HepG2 (cell line): Measurements from ENCODE around the gene OR7G3. TPM values are rescaled to one million over a fixed set of nuclear protein-coding genes. Genes with fewer than 3 reads are reported as not detected.

Experiments used
- ATAC-seq: fragments of 200-7000 bp; cut with Tn5 transposase; 3 replicates; pipeline ENCODE4 v1.9.1; 2020; ENCODE audit warnings: mild to moderate bottlenecking, moderate library complexity
- BruUV-seq: library from RNA; stranded (reverse); fragments of 400-500 nt; replicated peaks from 2 replicates; lab custom pipeline; 2021; lab: Mats Ljungman, UMichigan
- CTCF ChIA-PET: fragments of 300-600 bp; formaldehyde crosslinking; extraction: SDS; loops from one replicate; lab custom pipeline; 2021; ENCODE audit warnings: low total read pairs, inconsistent platforms, low intra/inter-chr PET ratio; lab: Yijun Ruan, JAX
- POLR2A ChIA-PET: fragments of 350-600 bp; sonication (Branson Sonifier 250); formaldehyde crosslinking; loops from one replicate; lab custom pipeline; 2020; ENCODE audit warnings: antibody characterized with exemption, inconsistent platforms; lab: Yijun Ruan, JAX
- DNase-seq: peaks from one replicate; pipeline ENCODE4 v3.0.0-alpha.2; 2015; ENCODE audit warnings: low spot score
- FAIRE-seq: peaks from 3 replicates; lab custom pipeline; 2011; peaks lifted over from hg19 to GRCh38; lab: Jason Lieb, UNC
- H2AFZ ChIP-seq: one replicate; pipeline ENCODE4 v1.6.1; 2011; ENCODE audit warnings: low read length, inconsistent platforms
- H3K27ac ChIP-seq: fragments of 300-600 bp; 3 replicates; pipeline ENCODE4 v1.8.0; 2011; ENCODE audit warnings: mixed run types, mild to moderate bottlenecking, mixed read lengths, low read length, inconsistent platforms; ENCODE audit not compliant: insufficient read depth; ENCODE audit errors: extremely low read length
- H3K27me3 ChIP-seq, 2 experiments: fragments of 200-600 bp in 1 of 2; 2 replicates in 1 of 2; 3 replicates in 1 of 2; pipeline versions ENCODE4 v1.6.0 to v1.8.0; 2011; ENCODE audit warnings: low read length in 2 of 2, mild to moderate bottlenecking in 2 of 2, moderate library complexity in 2 of 2, inconsistent platforms in 1 of 2; ENCODE audit not compliant: insufficient read depth in 2 of 2, control insufficient read depth in 1 of 2
- H3K36me3 ChIP-seq, 2 experiments: fragments of 200-600 bp in 1 of 2; replicated peaks in 1 of 2; 2 replicates in 1 of 2; 3 replicates in 1 of 2; pipeline versions ENCODE4 v1.5.1 to v1.8.0; 2011; ENCODE audit warnings: low read length in 2 of 2, inconsistent platforms in 1 of 2; ENCODE audit not compliant: insufficient read depth in 2 of 2, control insufficient read depth in 1 of 2
- H3K4me1 ChIP-seq: 2 replicates; pipeline ENCODE4 v1.5.1; 2012; ENCODE audit warnings: low read length, inconsistent platforms; ENCODE audit not compliant: insufficient read depth
- H3K4me2 ChIP-seq: 2 replicates; pipeline ENCODE4 v1.6.0; 2011; ENCODE audit warnings: low read depth, low read length, inconsistent platforms
- H3K4me3 ChIP-seq, 3 experiments: fragments of 200-600 bp in 1 of 3; sonication (generic), shearing (Covaris generic) in 1 of 3; replicated peaks in 1 of 3; 2 replicates each; pipeline ENCODE4 v1.5.1; 2011 to 2016; ENCODE audit warnings: low read length in 3 of 3, inconsistent platforms in 2 of 3, low read depth in 2 of 3, mild to moderate bottlenecking in 2 of 3, control low read depth in 1 of 3, mixed read lengths in 1 of 3; ENCODE audit not compliant: insufficient read depth in 1 of 3
- H3K79me2 ChIP-seq: one replicate; pipeline ENCODE4 v1.6.1; 2011; ENCODE audit warnings: low read length, inconsistent platforms; ENCODE audit not compliant: insufficient read depth
- H3K9ac ChIP-seq: 2 replicates; pipeline ENCODE4 v1.6.0; 2011; ENCODE audit warnings: mild to moderate bottlenecking, low read depth, low read length, inconsistent platforms; ENCODE audit not compliant: insufficient read depth
- H3K9me3 ChIP-seq: 2 replicates; pipeline ENCODE4 v1.5.1; 2012; ENCODE audit warnings: mild to moderate bottlenecking, low read length
- H4K20me1 ChIP-seq: 2 replicates; pipeline ENCODE4 v1.6.0; 2011; ENCODE audit warnings: inconsistent platforms, mild to moderate bottlenecking, low read length, moderate library complexity; ENCODE audit not compliant: insufficient read depth
- FOXC1 ChIP-seq: sonication (generic); formaldehyde crosslinking; IDR thresholded peaks from 2 replicates; pipeline ENCODE4 v1.8.0; 2022; ENCODE audit warnings: mild to moderate bottlenecking, missing genetic modification reagents, borderline replicate concordance
- MTA1 ChIP-seq: sonication (generic); formaldehyde crosslinking; IDR thresholded peaks from 2 replicates; pipeline ENCODE4 v1.4.0; 2020; ENCODE audit warnings: missing genetic modification reagents, mild to moderate bottlenecking, borderline replicate concordance
- NFYC ChIP-seq: IDR thresholded peaks from 2 replicates; pipeline ENCODE4 v1.6.1; 2016; ENCODE audit warnings: missing genetic modification reagents, missing compliant biosample characterization
- SMAD3 ChIP-seq: sonication (generic); formaldehyde crosslinking; IDR thresholded peaks from 2 replicates; pipeline ENCODE4 v1.4.0; 2020; ENCODE audit warnings: missing genetic modification reagents
- SMYD3 ChIP-seq: sonication (generic); formaldehyde crosslinking; IDR thresholded peaks from 2 replicates; pipeline ENCODE4 v1.8.1; 2023; ENCODE audit warnings: mild to moderate bottlenecking, missing genetic modification reagents
- SP1 ChIP-seq, 2 experiments: fragments of 450-650 bp in 1 of 2; sonication (generic) in 1 of 2; formaldehyde crosslinking in 1 of 2; IDR thresholded peaks; 2 replicates each; pipeline versions ENCODE4 v1.4.0 to v1.6.1; 2016 to 2020; ENCODE audit warnings: missing genetic modification reagents in 1 of 2
- ZIK1 ChIP-seq: sonication (generic); formaldehyde crosslinking; IDR thresholded peaks from 2 replicates; pipeline ENCODE4 v1.5.0; 2020; ENCODE audit warnings: mild to moderate bottlenecking, low read depth, missing genetic modification reagents, borderline replicate concordance
- ZNF678 ChIP-seq: sonication (generic); formaldehyde crosslinking; IDR thresholded peaks from 2 replicates; pipeline ENCODE4 v1.4.0; 2020; ENCODE audit warnings: mild to moderate bottlenecking, missing genetic modification reagents
- ZNF883 ChIP-seq: sonication (generic); formaldehyde crosslinking; IDR thresholded peaks from 2 replicates; pipeline ENCODE4 v1.5.1; 2020; ENCODE audit warnings: mild to moderate bottlenecking, missing genetic modification reagents; ENCODE audit errors: not compliant biosample characterization
- WGBS: methylation state at CpG from one replicate; pipeline ENCODE4 v1.1.6; 2017; ENCODE audit warnings: low lambda C conversion rate; 5-methylcytosine and 5-hydroxymethylcytosine counted together
- in situ Hi-C: cut with HindIII; loops from 2 replicates; pipeline ENCODE4 v1.10.0; 2017; ENCODE audit warnings: low pct_unique_long_range_greater_than_20kb; ENCODE audit not compliant: extremely low pct_ligation_motif_present
- intact Hi-C: fragments of 100-400 bp; cut with micrococcal nuclease; formaldehyde crosslinking; loops from one replicate; pipeline ENCODE4 v1.10.0; 2022; ENCODE audit not compliant: unreplicated experiment
- polyA plus RNA-seq, 8 experiments: library from polyadenylated mRNA; depleted of rRNA in 3 of 8; stranded (reverse) in 7 of 8; unstranded in 1 of 8; fragments of >200 nt; fragmentation: Illumina TruSeq in 4 of 8; extraction: Trizol in 4 of 8; gene quantifications; 2 replicates each; pipeline versions ENCODE4 v1.2.1 to v1.2.3, GENCODE V29; 2011 to 2016; ENCODE audit warnings: low read depth in 4 of 8, missing spikeins in 1 of 8, mixed read lengths in 1 of 8; ENCODE audit not compliant: insufficient read depth in 1 of 8
- total RNA-seq, 5 experiments: library from RNA; depleted of rRNA; stranded (reverse); fragments of >200 nt; fragmentation: Illumina TruSeq; extraction: Trizol; gene quantifications; 2 replicates each; pipeline ENCODE4 v1.2.3, GENCODE V29; 2016; ENCODE audit warnings: low read depth in 1 of 5
- TF ChIP-seq, protein P1 (sequence below): sonication (generic); formaldehyde crosslinking; IDR thresholded peaks from 2 replicates; pipeline ENCODE4 v1.5.0; 2020; ENCODE audit warnings: mild to moderate bottlenecking, missing genetic modification reagents
- TF ChIP-seq, protein P2 (sequence below): sonication (generic); formaldehyde crosslinking; IDR thresholded peaks from 2 replicates; pipeline ENCODE4 v1.5.0; 2020; ENCODE audit warnings: mild to moderate bottlenecking, missing genetic modification reagents
- TF ChIP-seq, protein P3 (sequence below): IDR thresholded peaks from 2 replicates; pipeline ENCODE4 v1.6.1; 2012; ENCODE audit warnings: low read depth, low read length, improper control_type of control experiment

OR7G3 gene
- total and polyA plus RNA-seq, 2 of the 13 experiments (the other 11 are each of a cell fraction or from before 2014, with no cell fraction given), result not detected

DNA sequence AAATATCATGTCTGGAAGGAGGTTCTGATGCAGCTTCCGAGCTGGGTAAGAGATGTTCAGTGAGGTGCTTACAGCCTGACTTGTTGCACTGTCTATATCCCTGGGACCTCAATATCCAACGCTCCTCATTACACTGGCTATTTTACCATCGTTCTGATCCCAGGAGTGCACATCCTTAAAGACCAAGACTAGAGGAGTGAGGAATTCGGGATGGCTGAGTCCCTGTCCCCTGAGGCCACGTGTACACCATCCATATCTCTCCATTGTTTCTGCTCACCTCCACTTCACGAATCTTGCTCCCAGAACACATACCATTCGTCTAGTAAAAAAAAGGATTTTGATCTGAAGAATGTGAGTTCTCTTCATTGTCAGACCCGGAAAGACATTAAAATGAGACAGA is 19.4 kb downstream of the OR7G3 start, which contains the start of gene OR7G2:
TSS of gene OR7G2 (minus strand) at position 101 of the 400 bp plus-strand sequence. CDS start 4,232 bp downstream, outside the sequence.
- FAIRE-seq (no peak), ATAC-seq (no peak), DNase-seq (no peak)
- Histone ChIP-seq H3K4me1 (peaks cover 14% of the 10 kb centered on the region), H3K9me3 (no peaks in the 10 kb centered on the region), H4K20me1 (no peaks in the 10 kb centered on the region), H3K36me3 (no peaks in the 10 kb centered on the region), H3K4me3 (no peak within 1 kb of the TSS), H3K79me2 (no peaks in the 10 kb centered on the region), H3K27ac (no peak within 1 kb of the TSS), H3K27me3 (no peaks in the 10 kb centered on the region), H2AFZ (no peak within 1 kb of the TSS), H3K4me2 (no peak within 1 kb of the TSS), H3K9ac (no peak within 1 kb of the TSS)
- ChIA-PET POLR2A (no interaction called here), CTCF (no interaction called here)
- in situ Hi-C loops, result no loop called here
- intact Hi-C loops, result no loop called here
- WGBS, result 13% methylated on average over 7 of the region's 8 CpGs
- BruUV-seq, result no TSS peak
- TF ChIP-seq ZIK1 (CRISPR knock-in tag) (no peak), ZNF883 (CRISPR knock-in tag) (no peak), FOXC1 (CRISPR knock-in tag) (no peak)
- TF ChIP-seq, protein P1, sequence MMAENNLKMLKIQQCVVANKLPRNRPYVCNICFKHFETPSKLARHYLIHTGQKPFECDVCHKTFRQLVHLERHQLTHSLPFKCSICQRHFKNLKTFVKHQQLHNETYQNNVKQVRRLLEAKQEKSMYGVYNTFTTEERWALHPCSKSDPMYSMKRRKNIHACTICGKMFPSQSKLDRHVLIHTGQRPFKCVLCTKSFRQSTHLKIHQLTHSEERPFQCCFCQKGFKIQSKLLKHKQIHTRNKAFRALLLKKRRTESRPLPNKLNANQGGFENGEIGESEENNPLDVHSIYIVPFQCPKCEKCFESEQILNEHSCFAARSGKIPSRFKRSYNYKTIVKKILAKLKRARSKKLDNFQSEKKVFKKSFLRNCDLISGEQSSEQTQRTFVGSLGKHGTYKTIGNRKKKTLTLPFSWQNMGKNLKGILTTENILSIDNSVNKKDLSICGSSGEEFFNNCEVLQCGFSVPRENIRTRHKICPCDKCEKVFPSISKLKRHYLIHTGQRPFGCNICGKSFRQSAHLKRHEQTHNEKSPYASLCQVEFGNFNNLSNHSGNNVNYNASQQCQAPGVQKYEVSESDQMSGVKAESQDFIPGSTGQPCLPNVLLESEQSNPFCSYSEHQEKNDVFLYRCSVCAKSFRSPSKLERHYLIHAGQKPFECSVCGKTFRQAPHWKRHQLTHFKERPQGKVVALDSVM, result no peak

DNA sequence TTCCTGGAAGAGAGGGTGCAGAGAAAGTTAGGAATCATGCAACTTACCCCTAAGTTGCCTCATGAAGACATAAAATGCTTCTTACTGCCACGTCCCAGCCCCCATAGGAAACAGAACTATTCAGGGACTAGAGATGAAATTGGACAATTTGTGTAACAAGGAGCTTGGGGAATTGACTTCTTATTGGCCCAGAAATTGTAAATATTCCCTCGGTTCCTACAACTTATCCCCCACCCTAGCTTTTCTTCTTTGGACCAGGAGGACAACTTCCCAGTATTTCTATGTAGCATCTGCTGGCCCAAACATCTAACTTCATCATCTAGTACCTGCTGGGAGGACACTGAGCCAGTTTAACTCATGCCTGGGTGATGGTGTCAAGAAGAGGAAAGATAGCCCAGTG is 40.0 kb downstream of the OR7G3 start, which contains the start of gene OR1M1:
TSS of gene OR1M1 (plus strand) at position 301 of the 400 bp plus-strand sequence. CDS start 6,184 bp downstream, outside the sequence.
- ATAC-seq (no peak), FAIRE-seq (no peak), DNase-seq (no peak)
- WGBS, result 6% methylated on average over 2 of the region's 2 CpGs
- intact Hi-C loops, result no loop called here
- POLR2A ChIA-PET, result no interaction called here
- Histone ChIP-seq H4K20me1 (no peaks in the 10 kb centered on the region), H3K4me1 (no peaks in the 10 kb centered on the region), H2AFZ (no peak within 1 kb of the TSS), H3K4me2 (no peak within 1 kb of the TSS), H3K9ac (no peak within 1 kb of the TSS), H3K27me3 (no peaks in the 10 kb centered on the region), H3K9me3 (no peaks in the 10 kb centered on the region), H3K79me2 (no peaks in the 10 kb centered on the region), H3K4me3 (no peak within 1 kb of the TSS), H3K36me3 (no peaks in the 10 kb centered on the region), H3K27ac (no peak within 1 kb of the TSS)
- in situ Hi-C loops, result loop anchor here (25.0 kb wide), 1 partner anchor 424 kb away; no protein-coding TSS in a partner anchor
- CTCF ChIA-PET, result no interaction called here
- BruUV-seq, result no TSS peak
- TF ChIP-seq NFYC (CRISPR knock-in tag) (no peak), SMYD3 (no peak), ZNF678 (no peak), SMAD3 (no peak), SP1 (IDR thresholded peaks at IDR 0.05) (no peak), SP1 (CRISPR knock-in tag; IDR thresholded peaks at IDR 0.05) (no peak), MTA1 (CRISPR knock-in tag) (no peak)
- TF ChIP-seq, protein P2, sequence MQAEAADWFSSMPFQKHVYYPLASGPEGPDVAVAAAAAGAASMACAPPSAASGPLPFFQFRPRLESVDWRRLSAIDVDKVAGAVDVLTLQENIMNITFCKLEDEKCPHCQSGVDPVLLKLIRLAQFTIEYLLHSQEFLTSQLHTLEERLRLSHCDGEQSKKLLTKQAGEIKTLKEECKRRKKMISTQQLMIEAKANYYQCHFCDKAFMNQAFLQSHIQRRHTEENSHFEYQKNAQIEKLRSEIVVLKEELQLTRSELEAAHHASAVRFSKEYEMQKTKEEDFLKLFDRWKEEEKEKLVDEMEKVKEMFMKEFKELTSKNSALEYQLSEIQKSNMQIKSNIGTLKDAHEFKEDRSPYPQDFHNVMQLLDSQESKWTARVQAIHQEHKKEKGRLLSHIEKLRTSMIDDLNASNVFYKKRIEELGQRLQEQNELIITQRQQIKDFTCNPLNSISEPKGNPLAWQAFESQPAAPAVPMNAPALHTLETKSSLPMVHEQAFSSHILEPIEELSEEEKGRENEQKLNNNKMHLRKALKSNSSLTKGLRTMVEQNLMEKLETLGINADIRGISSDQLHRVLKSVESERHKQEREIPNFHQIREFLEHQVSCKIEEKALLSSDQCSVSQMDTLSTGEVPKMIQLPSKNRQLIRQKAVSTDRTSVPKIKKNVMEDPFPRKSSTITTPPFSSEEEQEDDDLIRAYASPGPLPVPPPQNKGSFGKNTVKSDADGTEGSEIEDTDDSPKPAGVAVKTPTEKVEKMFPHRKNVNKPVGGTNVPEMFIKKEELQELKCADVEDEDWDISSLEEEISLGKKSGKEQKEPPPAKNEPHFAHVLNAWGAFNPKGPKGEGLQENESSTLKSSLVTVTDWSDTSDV (CRISPR knock-in tag), result no peak
- TF ChIP-seq, protein P3, sequence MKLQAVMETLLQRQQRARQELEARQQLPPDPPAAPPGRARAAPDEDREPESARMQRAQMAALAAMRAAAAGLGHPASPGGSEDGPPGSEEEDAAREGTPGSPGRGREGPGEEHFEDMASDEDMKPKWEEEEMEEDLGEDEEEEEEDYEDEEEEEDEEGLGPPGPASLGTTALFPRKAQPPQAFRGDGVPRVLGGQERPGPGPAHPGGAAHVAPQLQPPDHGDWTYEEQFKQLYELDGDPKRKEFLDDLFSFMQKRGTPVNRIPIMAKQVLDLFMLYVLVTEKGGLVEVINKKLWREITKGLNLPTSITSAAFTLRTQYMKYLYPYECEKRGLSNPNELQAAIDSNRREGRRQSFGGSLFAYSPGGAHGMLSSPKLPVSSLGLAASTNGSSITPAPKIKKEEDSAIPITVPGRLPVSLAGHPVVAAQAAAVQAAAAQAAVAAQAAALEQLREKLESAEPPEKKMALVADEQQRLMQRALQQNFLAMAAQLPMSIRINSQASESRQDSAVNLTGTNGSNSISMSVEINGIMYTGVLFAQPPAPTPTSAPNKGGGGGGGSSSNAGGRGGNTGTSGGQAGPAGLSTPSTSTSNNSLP, result no peak
